GM08714 (cell line): ENCODE results near the gene SEC16A.

ENCODE experiments used
- H3K4me3 ChIP-seq: fragments of 200-500 bp; sonication (Bioruptor generic); 2 replicates; pipeline ENCODE4 v1.5.1; 2014; ENCODE audit warnings: mild to moderate bottlenecking, low read length, inconsistent platforms
- ZNF274 ChIP-seq: IDR thresholded peaks from 2 replicates; pipeline ENCODE4 v1.6.1; 2012; ENCODE audit warnings: mild to moderate bottlenecking, low read depth, low read length

SEC16A gene

GRCh38 chr9:136502196-136502595, 19.4 kb upstream of the SEC16A start:
- H3K4me3 ChIP-seq: no peak overlapping the region
- no peak for TF ChIP-seq ZNF274

DNA sequence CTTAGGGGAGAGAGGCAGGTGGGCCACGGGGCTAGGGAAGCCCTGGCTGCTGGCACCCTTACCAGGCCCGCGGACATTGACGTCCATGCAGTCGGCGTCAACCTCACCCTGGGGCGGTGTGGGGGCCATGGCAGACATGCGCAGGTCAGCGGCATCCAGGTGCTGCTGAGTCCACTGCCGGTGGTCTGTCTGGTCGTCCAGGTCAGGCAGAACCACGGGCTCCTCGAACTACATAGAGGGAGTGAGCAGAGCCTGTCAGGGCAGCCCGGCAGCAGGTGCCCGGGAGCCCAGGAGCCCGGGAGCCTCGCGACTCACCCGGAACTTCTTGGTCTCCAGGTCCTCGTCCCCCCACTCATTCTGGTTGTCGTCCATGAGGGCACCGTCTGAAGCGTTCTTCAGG, 18.8 kb upstream of the SEC16A start:
- no peak overlapping the region for H3K4me3 ChIP-seq
- TF ChIP-seq ZNF274: no peak

GRCh38 chr9:136499935-136500910, 17.4 kb upstream of the SEC16A start:
- no peak overlapping the region for H3K4me3 ChIP-seq
- no peak for TF ChIP-seq ZNF274

DNA sequence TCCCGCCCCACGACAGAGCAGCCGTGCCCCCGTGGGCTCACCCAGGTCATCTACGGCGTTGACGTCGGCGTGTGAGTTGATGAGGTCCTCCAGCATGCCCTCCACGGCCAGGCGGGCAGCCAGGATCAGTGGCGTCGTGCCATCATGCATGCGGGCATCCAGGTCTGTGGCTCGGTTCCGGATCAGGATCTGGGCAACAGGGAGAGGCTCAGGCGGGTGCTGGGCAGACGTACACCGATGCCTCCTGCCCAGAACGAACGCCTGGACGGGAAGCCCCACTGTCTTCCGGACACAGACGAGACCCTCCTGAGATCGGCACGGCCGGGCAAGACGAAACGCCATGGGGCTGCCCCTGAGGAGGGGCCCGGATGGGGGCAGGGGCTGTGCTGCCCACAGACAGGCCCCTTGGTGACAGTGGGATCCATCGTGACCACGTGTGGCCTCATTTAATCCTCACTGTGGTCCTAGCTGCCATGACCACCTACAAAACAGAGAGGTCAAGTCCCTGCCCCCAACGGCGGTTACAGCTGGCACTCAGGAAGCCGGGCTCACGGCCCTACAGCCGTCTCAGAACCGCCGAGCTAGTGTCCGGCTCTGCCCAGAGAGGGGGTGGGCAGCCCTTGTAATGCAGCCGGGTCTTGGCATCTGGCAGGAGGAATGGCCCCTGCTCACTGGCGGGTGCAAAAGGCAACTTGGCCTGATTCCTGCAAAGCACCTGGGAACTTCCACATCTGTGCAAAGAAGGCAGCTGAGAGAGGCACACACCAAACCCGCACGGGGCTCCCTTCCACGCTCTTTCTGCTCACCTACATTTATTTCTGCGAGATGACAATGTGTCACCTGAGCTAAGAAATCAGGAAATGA, 16.5 kb upstream of the SEC16A start:
- no peak overlapping the region for H3K4me3 ChIP-seq
- no peak for TF ChIP-seq ZNF274

GRCh38 chr9:136497916-136498695, 15.3 kb upstream of the SEC16A start:
- no peak for TF ChIP-seq ZNF274
- H3K4me3 ChIP-seq: no peak overlapping the region

DNA sequence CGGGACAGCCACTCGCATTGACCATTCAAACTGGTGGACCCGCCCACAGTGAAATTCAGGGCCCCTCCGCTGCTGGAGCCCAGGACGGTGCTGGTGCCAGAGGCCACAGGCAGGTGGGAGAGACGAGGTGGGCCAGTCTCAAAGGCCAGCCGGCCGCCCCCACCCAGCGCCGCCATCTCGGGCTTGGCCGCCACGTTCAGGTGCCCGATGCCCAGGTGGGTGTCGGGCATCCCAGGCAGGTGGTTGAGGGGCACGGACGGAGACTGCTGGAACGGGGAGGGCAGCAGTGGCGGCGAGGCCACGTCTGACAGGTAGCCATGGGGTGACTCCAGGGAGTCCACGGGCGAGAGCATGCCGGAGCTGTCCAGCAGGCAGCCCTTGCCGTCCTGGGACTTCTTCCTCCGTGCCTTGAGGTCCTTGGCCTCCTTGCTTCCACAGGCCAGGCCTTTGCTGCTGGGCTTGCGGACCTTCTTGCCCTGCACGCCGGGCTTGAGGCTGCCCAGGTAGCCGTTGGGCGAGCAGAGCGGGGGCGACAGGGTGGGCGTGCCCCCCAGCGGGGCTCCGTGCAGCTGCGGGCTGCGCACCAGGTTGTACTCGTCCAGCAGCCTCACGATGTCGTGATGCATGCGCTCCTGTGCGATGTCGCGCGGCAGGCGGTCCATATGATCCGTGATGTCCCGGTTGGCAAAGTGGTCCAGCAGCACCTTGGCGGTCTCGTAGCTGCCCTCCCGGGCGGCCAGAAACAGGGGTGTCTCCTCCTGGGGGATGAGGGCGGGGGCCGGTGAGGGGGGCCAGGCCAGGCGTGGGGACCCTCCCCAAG, 14.2 kb upstream of the SEC16A start:
- no peak for TF ChIP-seq ZNF274
- H3K4me3 ChIP-seq: no peak overlapping the region

DNA sequence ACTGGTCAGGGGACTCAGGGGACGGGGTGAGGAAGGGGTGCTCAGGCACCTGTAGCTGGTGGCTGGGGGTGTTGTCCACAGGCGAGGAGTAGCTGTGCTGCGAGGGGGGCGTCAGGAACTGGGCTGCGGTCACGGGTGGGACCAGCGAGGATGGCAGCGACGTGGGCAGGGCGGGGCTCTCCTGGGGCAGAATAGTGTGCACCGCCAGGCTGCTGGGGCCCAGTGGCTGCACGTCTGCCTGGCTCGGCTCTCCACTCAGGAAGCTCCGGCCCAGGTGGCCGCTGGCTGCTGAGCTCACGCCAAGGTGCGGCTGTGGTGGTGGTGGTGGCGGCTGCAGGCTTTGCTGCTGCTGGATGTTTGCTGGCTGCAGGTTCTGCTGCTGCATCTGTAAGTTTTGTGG, 13.3 kb upstream of the SEC16A start:
- no peak for TF ChIP-seq ZNF274

DNA sequence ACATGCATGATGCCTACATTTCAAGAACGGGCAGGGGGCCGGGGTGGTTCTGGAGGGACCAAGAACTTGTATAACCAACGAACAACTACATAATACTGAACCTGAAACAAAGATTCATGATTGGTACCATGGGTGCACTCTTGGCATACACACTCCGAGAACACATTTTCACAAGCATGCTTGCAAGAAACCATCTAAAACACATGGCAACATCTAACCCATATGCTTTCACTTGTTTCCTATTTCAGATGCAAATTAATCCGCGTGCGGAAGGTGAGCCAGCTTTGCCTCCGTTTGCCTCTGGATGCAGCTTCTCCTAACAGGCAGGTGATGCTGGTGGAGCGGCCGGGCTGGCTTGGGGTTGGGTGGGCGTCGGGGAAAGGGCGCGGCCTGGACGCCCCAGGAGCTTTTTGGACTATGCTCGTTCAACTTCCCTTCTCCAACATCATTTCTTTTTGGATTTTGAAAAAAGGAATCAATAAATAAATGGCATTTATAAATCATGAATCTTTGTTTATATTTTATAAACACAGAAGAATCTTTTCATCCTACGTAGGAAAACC, 12.5 kb upstream of the SEC16A start:
- no peak overlapping the region for H3K4me3 ChIP-seq
- no peak for TF ChIP-seq ZNF274

More for the DNA sequence above, 13.3 kb upstream of the SEC16A start:
- H3K4me3 ChIP-seq: no peak overlapping the region

DNA sequence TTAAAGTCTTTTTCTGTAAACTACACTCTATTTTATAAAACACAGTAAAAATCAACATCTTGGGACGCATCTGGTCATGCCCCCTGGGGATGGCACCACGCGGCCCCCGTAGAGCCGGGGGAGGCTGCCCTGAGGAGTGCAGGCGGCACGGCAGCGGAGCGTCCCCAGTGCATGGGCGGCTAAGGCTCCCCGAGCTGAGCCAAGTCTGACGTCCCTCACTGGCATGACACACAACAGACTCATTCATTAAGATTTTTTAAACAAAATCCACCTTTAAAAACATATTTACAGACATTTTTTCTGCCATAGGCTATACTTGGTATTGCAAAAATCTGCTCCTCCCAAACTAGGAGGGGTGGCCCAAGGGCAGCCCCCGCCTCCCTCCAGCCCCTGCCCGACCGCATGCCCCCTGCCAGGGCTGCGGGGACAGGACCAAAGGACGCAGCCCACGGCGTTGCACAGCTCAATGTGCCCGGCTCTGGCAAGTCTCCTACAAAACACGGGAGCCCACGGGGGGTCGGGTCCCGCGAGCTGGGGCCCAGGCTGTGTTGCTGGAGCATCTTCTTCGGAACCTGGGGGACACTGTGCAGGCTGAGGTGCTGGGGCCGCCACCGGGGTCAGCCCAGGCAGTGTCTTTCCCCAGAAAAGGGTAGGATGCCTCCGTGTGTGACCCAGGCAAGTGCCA, 11.8 kb upstream of the SEC16A start:
- no peak for TF ChIP-seq ZNF274
- no peak overlapping the region for H3K4me3 ChIP-seq

DNA sequence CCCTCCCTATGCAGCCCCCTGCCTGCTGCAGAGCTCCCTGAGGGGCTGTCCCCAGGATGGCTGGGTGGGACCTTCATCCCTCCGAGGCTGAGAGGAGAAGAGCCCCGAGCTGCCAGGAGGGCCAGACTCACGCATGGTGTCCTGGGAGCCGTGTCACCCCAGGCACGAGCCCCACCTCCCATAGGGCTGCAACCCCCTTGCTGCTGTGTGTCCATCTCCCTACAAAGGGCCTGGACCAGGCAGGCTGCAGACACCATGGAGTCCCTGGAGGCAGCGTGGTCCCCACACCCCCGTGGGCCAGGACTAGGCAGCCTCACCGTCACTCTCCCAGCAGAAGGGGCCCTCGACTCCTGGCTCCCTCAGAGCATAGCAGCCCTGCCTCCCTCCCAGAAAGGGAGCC, 11.2 kb upstream of the SEC16A start:
- H3K4me3 ChIP-seq: no peak overlapping the region
- TF ChIP-seq ZNF274: no peak

DNA sequence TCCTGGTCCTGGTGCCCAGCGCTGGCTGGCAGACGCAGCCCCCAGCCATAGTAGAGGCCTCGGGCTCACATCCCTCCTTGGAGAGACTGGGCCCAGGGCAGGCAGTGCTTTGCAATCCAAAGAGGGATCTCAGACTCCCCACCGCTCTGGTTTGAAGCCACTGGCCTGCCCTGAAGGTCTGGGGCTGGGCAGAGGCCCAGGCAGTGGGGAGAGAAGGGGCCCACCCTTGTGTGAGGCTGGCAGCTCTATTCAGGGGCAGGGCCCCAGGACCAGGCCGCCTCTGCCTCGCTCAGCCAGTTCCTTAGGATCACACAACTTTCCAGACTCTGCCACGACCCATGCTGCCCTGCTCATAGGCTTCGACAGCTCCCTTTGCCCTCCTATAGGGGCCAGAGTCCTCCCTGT, 10.7 kb upstream of the SEC16A start:
- no peak for TF ChIP-seq ZNF274
- no peak overlapping the region for H3K4me3 ChIP-seq

DNA sequence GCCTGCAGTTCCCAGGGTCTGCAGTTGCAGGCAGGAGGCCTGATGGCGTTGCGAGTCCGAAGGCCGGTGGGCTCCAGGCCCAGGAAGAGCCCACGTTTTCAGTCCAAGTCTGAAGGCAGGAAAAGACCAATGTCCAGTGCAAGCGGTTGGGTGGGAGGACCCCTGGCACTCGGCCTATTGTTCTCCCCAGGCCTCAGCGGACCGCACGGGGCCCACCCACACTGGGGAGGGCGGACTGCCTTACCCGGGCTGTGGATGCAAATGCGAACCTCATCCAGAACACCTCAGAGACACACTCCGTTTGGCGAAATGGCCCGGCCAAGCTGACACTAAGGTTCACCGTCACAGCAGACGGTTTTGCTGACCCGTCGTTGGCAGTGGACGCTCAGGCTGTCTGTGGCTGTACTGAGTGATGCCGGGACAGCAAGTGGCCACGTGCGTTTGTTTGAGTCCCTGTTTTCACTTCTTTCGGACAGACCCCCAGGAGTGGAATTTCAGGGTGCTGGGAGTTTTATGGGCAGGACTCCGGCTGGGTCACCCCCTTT, 10.2 kb upstream of the SEC16A start:
- no peak for TF ChIP-seq ZNF274

More for the DNA sequence above, 10.2 kb upstream of the SEC16A start:
- H3K4me3 ChIP-seq: no peak overlapping the region
